ENCODE data around the gene RPS6KC1. TPM values are rescaled to one million over a fixed set of nuclear protein-coding genes. Genes with fewer than 3 reads are reported as not detected.

RPS6KC1 gene
- polyA plus RNA-seq, 1 donor (not counting 4 experiments of a cell fraction or from before 2014, with no cell fraction given) = 13.0 TPM

- H4K20me1 ChIP-seq (ENCODE audit: control insufficient read depth, extremely low read depth, insufficient read depth, low read length) = no peaks in the 10 kb centered on the region
- no peak for TF ChIP-seq CTCF (optimal IDR thresholded peaks at IDR 0.05 in 1 of 3, IDR thresholded peaks at IDR 0.05 in 1 of 3, conservative IDR thresholded peaks at IDR 0.05 in 1 of 3; ENCODE audit: extremely low read depth in 1 of 3, insufficient read depth in 2 of 3, low read length in 3 of 3)
- no peak for TF ChIP-seq EZH2 (IDR thresholded peaks at IDR 0.05; ENCODE audit: low read length)
- no peak overlapping the region for H2AFZ ChIP-seq (ENCODE audit: control insufficient read depth, low read length)
- no peaks in the 10 kb centered on the region for H3K9me1 ChIP-seq (ENCODE audit: control insufficient read depth, extremely low read depth, insufficient read depth, low read length)
- dilution Hi-C loops (cut with MboI; ENCODE audit: extremely low pct_ligation_motif_present, low sequenced_read_pairs) = no loop called here
- FAIRE-seq (no peak), DNase-seq (ENCODE audit: low read depth, low spot score) (no peak)
- H3K4me3 ChIP-seq (ENCODE audit: control insufficient read depth in 2 of 3, extremely low read depth in 1 of 3, insufficient read depth in 2 of 3, low read depth in 1 of 3, low read length in 3 of 3) = no peak overlapping the region
- H3K27ac ChIP-seq (ENCODE audit: control insufficient read depth, insufficient read depth, low read length) = no peak overlapping the region
- H3K36me3 ChIP-seq (ENCODE audit: control insufficient read depth in 2 of 2, extremely low read depth in 1 of 2, insufficient read depth in 2 of 2, low read length in 2 of 2) = no peaks in the 10 kb centered on the region
- H3K27me3 ChIP-seq (ENCODE audit: control insufficient read depth, extremely low read depth, insufficient read depth, low read length) = no peaks in the 10 kb centered on the region
- no peaks in the 10 kb centered on the region for H3K9me3 ChIP-seq (ENCODE audit: control insufficient read depth, low read depth, low read length)
- H3K4me1 ChIP-seq (ENCODE audit: control insufficient read depth, extremely low read depth, insufficient read depth, low read length) = no peaks in the 10 kb centered on the region
- H3K79me2 ChIP-seq (ENCODE audit: control insufficient read depth, insufficient read depth, low read length) = no peaks in the 10 kb centered on the region
- H3K4me2 ChIP-seq (ENCODE audit: control insufficient read depth, extremely low read depth, insufficient read depth, low read depth, low read length) = no peak overlapping the region
- no peak overlapping the region for H3K9ac ChIP-seq (ENCODE audit: control insufficient read depth, extremely low read depth, insufficient read depth, low read length)
Measured at GRCh38 chr1:213250041-213250440, 199.0 kb downstream of the RPS6KC1 start.

GRCh38 chr1:213250446-213250845 is 199.4 kb downstream of the RPS6KC1 start:
- Histone ChIP-seq H3K4me3 (ENCODE audit: control insufficient read depth in 2 of 3, extremely low read depth in 1 of 3, insufficient read depth in 2 of 3, low read depth in 1 of 3, low read length in 3 of 3) (no peak overlapping the region), H3K9me3 (ENCODE audit: control insufficient read depth, low read depth, low read length) (no peaks in the 10 kb centered on the region), H2AFZ (ENCODE audit: control insufficient read depth, low read length) (no peak overlapping the region), H3K4me1 (ENCODE audit: control insufficient read depth, extremely low read depth, insufficient read depth, low read length) (no peaks in the 10 kb centered on the region), H3K36me3 (ENCODE audit: control insufficient read depth in 2 of 2, extremely low read depth in 1 of 2, insufficient read depth in 2 of 2, low read length in 2 of 2) (no peaks in the 10 kb centered on the region), H3K27ac (ENCODE audit: control insufficient read depth, insufficient read depth, low read length) (no peak overlapping the region), H4K20me1 (ENCODE audit: control insufficient read depth, extremely low read depth, insufficient read depth, low read length) (no peaks in the 10 kb centered on the region), H3K4me2 (ENCODE audit: control insufficient read depth, extremely low read depth, insufficient read depth, low read depth, low read length) (no peak overlapping the region), H3K9ac (ENCODE audit: control insufficient read depth, extremely low read depth, insufficient read depth, low read length) (no peak overlapping the region), H3K79me2 (ENCODE audit: control insufficient read depth, insufficient read depth, low read length) (no peaks in the 10 kb centered on the region), H3K27me3 (ENCODE audit: control insufficient read depth, extremely low read depth, insufficient read depth, low read length) (no peaks in the 10 kb centered on the region), H3K9me1 (ENCODE audit: control insufficient read depth, extremely low read depth, insufficient read depth, low read length) (no peaks in the 10 kb centered on the region)
- dilution Hi-C loops (cut with MboI; ENCODE audit: extremely low pct_ligation_motif_present, low sequenced_read_pairs) = no loop called here
- TF ChIP-seq EZH2 (IDR thresholded peaks at IDR 0.05; ENCODE audit: low read length) (no peak), CTCF (optimal IDR thresholded peaks at IDR 0.05 in 1 of 3, IDR thresholded peaks at IDR 0.05 in 1 of 3, conservative IDR thresholded peaks at IDR 0.05 in 1 of 3; ENCODE audit: extremely low read depth in 1 of 3, insufficient read depth in 2 of 3, low read length in 3 of 3) (no peak)
- FAIRE-seq (no peak), DNase-seq (ENCODE audit: low read depth, low spot score) (no peak)

All from keratinocyte (primary cell).